Subcutaneous abdominal adipose tissue (tissue), 5 donors: Measurements from ENCODE around the gene BCL6.
A peak's percentile ranks its signal among the peaks of the same experiment; 100 is the strongest.

Source experiments
- H3K27ac ChIP-seq: one replicate; pipeline ENCODE4 v1.7.0; 2013; ENCODE audit warnings: low read depth, mild to moderate bottlenecking, inconsistent platforms, low read length, moderate library complexity
- H3K27me3 ChIP-seq, 5 donors: one replicate each; pipeline ENCODE4 v1.7.0; 2013; ENCODE audit warnings: low read length in 5 of 5, inconsistent platforms in 1 of 5; ENCODE audit not compliant: control insufficient read depth in 5 of 5, insufficient read depth in 4 of 5
- H3K36me3 ChIP-seq, 5 donors: one replicate each; pipeline ENCODE4 v1.7.0; 2013; ENCODE audit warnings: low read length in 5 of 5; ENCODE audit not compliant: control insufficient read depth in 5 of 5, insufficient read depth in 5 of 5
- H3K4me1 ChIP-seq, 5 donors: one replicate each; pipeline ENCODE4 v1.7.0; 2013; ENCODE audit warnings: low read length in 5 of 5, mild to moderate bottlenecking in 3 of 5, moderate library complexity in 1 of 5; ENCODE audit not compliant: control insufficient read depth in 5 of 5, insufficient read depth in 5 of 5
- H3K4me3 ChIP-seq, 5 donors: one replicate each; pipeline ENCODE4 v1.7.0; 2013; ENCODE audit warnings: low read length in 5 of 5, low read depth in 1 of 5
- H3K9ac ChIP-seq, 5 donors: one replicate each; pipeline ENCODE4 v1.7.0; 2013; ENCODE audit warnings: low read length in 5 of 5, mild to moderate bottlenecking in 4 of 5, moderate library complexity in 3 of 5
- H3K9me3 ChIP-seq, 5 donors: one replicate each; pipeline ENCODE4 v1.7.0; 2013; ENCODE audit warnings: low read length in 5 of 5; ENCODE audit not compliant: control insufficient read depth in 5 of 5
- donor health status: healthy.
- donor health status: healthy.
- donor health status: healthy.
- donor health status: healthy.
- donor health status: healthy.

Gene BCL6

DNA sequence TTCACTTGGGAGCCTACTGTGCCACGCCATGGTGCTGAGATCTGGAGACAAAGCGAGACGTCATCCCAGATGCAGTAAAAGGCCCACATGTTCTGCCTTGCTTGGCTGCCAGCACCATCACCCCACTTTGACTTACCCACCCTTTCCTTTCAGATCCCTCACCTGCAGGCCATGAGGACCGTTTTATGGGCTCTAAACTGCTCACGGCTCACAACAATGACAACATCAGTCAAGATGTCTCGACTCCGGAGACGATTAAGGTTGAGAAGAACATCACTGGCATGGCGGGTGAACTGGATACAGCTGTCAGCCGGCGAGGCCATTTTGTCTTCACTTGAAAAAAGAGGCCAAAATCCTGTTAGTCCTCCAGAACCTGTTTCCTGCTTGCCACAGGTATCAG lies 11.9 kb downstream of the BCL6 start:
- H3K36me3 ChIP-seq, result peaks cover 33 to 64% (median 59%) of the 10 kb centered on the region in 5 donors
- no peaks in the 10 kb centered on the region for H3K9me3 ChIP-seq
- H3K4me3 ChIP-seq, result no peak overlapping the region
- no peak overlapping the region for H3K9ac ChIP-seq
- no peaks in the 10 kb centered on the region for H3K27me3 ChIP-seq
- peak overlapping the region; percentile 100 for H3K27ac ChIP-seq
- peaks cover 9 to 59% (median 43%) of the 10 kb centered on the region in 5 donors for H3K4me1 ChIP-seq

GRCh38 chr3:187729598-187729997 lies 15.7 kb downstream of the BCL6 start:
- peaks cover 46 to 100% (median 96%) of the 10 kb centered on the region in 5 donors for H3K36me3 ChIP-seq
- no peak overlapping the region for H3K9ac ChIP-seq
- H3K27ac ChIP-seq, result peak overlapping the region; percentile 44
- H3K27me3 ChIP-seq, result no peaks in the 10 kb centered on the region
- no peak overlapping the region for H3K4me3 ChIP-seq
- H3K9me3 ChIP-seq, result no peaks in the 10 kb centered on the region
- H3K4me1 ChIP-seq, result peaks cover 0 to 37% (median 28%) of the 10 kb centered on the region in 5 donors

GRCh38 chr3:187728940-187729583 lies 16.2 kb downstream of the BCL6 start:
- H3K9me3 ChIP-seq, result no peaks in the 10 kb centered on the region
- peaks cover 45 to 100% (median 99%) of the 10 kb centered on the region in 5 donors for H3K36me3 ChIP-seq
- H3K27me3 ChIP-seq, result no peaks in the 10 kb centered on the region
- H3K27ac ChIP-seq, result peak overlapping the region; percentile 44
- H3K9ac ChIP-seq, result no peak overlapping the region
- peaks cover 0 to 32% (median 24%) of the 10 kb centered on the region in 5 donors for H3K4me1 ChIP-seq
- no peak overlapping the region for H3K4me3 ChIP-seq

- H3K4me1 ChIP-seq, result peaks cover 0 to 32% (median 24%) of the 10 kb centered on the region in 5 donors
- peak overlapping the region; percentile 44 for H3K27ac ChIP-seq
- H3K9ac ChIP-seq, result no peak overlapping the region
- H3K27me3 ChIP-seq, result no peaks in the 10 kb centered on the region
- no peaks in the 10 kb centered on the region for H3K9me3 ChIP-seq
- peaks cover 52 to 100% (median 99%) of the 10 kb centered on the region in 5 donors for H3K36me3 ChIP-seq
- no peak overlapping the region for H3K4me3 ChIP-seq
Measured at GRCh38 chr3:187728248-187728647, 17.0 kb downstream of the BCL6 start.

GRCh38 chr3:187726564-187726963 lies 18.7 kb downstream of the BCL6 start:
- Histone ChIP-seq H3K9me3 (no peaks in the 10 kb centered on the region), H3K4me1 (peaks cover 0 to 29% (median 24%) of the 10 kb centered on the region in 5 donors), H3K27me3 (no peaks in the 10 kb centered on the region), H3K36me3 (peaks cover 52 to 97% (median 96%) of the 10 kb centered on the region in 5 donors), H3K27ac (peak overlapping the region; percentile 46), H3K4me3 (no peak overlapping the region), H3K9ac (peak overlapping the region in 2 of 5 donors; percentile 7 to 11)

DNA sequence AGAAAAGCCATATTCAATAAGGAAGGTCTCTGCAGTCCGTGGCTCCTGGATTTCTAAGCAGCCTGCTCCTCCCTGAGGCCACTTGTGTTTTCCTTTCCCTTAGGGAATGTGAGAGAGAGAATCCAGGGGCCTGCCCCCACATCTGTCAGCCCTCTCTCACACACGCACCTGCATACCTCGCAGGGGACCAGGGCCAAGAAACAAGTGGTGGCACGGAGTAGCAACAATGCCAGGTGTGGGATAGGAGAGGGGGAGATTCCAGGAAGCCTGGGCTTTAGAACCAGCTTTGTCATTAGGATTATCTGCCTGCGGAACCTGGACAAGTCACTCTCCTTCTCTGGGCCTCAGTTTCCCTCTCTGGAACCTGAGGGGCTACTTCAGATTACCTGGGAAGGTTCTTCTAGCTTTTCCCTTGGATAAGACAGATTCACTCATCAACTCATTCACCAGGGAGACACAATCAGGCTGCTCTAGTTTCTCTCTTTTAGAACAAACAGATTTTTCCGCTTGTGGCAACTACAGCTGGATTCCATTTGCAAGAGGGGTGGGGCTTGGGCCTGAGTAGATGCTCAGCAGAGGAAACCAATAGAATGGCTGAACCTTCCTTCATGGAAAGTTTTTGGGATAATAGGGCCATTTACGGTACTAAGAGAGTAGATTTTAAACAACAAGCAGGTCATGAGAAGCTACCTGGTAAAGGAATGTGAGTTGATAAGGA lies 19.5 kb downstream of the BCL6 start:
- Histone ChIP-seq H3K4me1 (peaks cover 0 to 29% (median 24%) of the 10 kb centered on the region in 5 donors), H3K27me3 (no peaks in the 10 kb centered on the region), H3K9me3 (no peaks in the 10 kb centered on the region), H3K9ac (no peak overlapping the region), H3K4me3 (no peak overlapping the region), H3K27ac (peak overlapping the region; percentile 46), H3K36me3 (peaks cover 49 to 97% (median 95%) of the 10 kb centered on the region in 5 donors)

DNA sequence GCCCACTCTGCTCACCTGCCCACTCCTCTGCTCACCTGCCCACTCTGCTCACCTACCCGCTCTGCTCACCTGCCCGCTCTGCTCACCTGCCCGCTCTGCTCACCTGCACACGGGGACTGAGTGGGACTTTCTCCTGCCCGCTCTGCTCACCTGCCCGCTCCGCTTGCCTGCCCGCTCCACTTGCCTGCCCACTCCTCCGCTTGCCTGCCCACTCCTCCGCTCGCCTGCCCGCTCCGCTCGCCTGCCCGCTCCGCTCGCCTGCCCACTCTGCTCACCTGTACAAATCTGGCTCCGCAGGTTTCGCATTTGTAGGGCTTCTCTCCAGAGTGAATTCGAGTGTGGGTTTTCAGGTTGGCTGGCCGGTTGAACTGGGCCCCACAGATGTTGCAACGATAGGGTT lies 20.0 kb downstream of the BCL6 start:
- Histone ChIP-seq H3K9me3 (no peaks in the 10 kb centered on the region), H3K27me3 (no peaks in the 10 kb centered on the region), H3K4me1 (peaks cover 0 to 30% (median 24%) of the 10 kb centered on the region in 5 donors), H3K27ac (peak overlapping the region; percentile 46), H3K36me3 (peaks cover 43 to 96% (median 94%) of the 10 kb centered on the region in 5 donors), H3K9ac (no peak overlapping the region), H3K4me3 (no peak overlapping the region)

GRCh38 chr3:187722206-187722612 lies 23.1 kb downstream of the BCL6 start:
- H3K36me3 ChIP-seq, result peaks cover 33 to 69% (median 64%) of the 10 kb centered on the region in 5 donors
- peaks cover 0 to 10% (median 0%) of the 10 kb centered on the region in 5 donors for H3K4me1 ChIP-seq
- H3K27me3 ChIP-seq, result no peaks in the 10 kb centered on the region
- H3K9ac ChIP-seq, result no peak overlapping the region
- H3K27ac ChIP-seq, result no peak overlapping the region
- no peaks in the 10 kb centered on the region for H3K9me3 ChIP-seq
- H3K4me3 ChIP-seq, result no peak overlapping the region

DNA sequence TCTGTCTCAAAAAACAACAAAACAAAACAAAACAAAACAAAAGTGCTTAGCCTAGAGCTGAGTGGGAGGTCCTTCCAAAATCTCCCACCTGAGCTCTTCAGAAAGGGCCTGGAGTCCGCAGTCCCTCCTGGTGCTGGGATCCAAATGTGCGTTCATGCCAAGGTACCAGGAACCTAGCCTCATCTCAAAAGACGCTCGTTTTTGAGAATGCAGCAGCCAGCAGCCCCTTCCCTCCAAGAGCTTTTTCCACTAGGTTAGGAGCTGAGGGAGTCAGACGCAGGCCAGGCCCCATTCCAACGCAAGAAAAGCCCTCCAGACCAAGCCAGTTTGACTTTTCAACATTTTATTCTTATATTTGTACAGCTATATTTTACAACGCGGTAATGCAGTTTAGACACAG lies 24.2 kb downstream of the BCL6 start:
- H3K27me3 ChIP-seq, result no peaks in the 10 kb centered on the region
- no peaks in the 10 kb centered on the region for H3K9me3 ChIP-seq
- H3K36me3 ChIP-seq, result peaks cover 26 to 58% (median 52%) of the 10 kb centered on the region in 5 donors
- H3K4me1 ChIP-seq, result peaks cover 0 to 10% (median 0%) of the 10 kb centered on the region in 5 donors
- no peak overlapping the region for H3K27ac ChIP-seq
- no peak overlapping the region for H3K9ac ChIP-seq
- no peak overlapping the region for H3K4me3 ChIP-seq

DNA sequence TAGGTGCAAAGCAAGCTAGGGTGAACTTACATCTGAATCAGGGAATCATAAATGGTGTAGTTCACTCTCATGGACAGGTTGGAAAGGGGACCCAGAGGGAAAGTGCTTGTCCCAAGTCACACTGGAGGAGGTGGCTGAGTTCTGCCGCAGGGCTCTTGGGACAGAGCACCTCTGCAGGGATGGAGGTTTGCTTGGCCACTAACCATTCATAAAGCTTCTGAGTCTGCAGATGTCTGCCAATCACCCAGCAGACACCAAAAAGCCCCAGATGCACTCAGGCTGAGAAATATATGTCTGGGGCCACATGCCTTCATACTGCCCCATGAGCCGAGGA lies 25.0 kb downstream of the BCL6 start:
- no peaks in the 10 kb centered on the region for H3K27me3 ChIP-seq
- peak overlapping the region; percentile 2 for H3K27ac ChIP-seq
- peak overlapping the region in 1 of 5 donors; percentile 8 for H3K9ac ChIP-seq
- H3K4me1 ChIP-seq, result peaks cover 0 to 10% (median 0%) of the 10 kb centered on the region in 5 donors
- H3K4me3 ChIP-seq, result no peak overlapping the region
- H3K9me3 ChIP-seq, result no peaks in the 10 kb centered on the region
- H3K36me3 ChIP-seq, result peaks cover 24 to 50% (median 44%) of the 10 kb centered on the region in 5 donors
